ENCODE data around the gene CLDN19. TPM values are rescaled to one million over a fixed set of nuclear protein-coding genes. Genes with fewer than 3 reads are reported as not detected.

CLDN19 gene
- total RNA-seq, 1 experiment from 2014 or later: not detected

DNA sequence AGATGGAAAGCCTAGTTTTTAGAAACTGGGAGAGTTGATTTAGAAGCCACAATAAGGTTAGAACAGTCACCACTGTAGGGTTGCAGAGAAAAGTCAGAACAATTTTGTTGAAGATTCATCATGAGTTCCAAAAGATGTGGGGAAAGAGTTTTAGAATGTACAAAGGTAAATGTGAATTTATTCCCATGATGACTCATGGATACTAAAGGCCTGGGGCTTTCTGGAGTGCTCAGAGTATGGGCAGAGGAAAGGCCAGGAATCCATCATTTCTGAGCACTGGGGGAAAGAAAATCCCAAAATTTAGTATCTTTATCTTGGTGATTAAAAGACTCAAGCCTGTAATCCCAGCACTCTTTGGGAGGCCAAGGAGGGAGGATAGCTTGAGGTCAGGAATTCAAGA, 40.0 kb downstream of the CLDN19 start (continued):
- TF ChIP-seq ZFX (IDR thresholded peaks at IDR 0.05) (no peak), POLR2AphosphoS5 (IDR thresholded peaks at IDR 0.05; ENCODE audit: low read depth, low read length) (no peak), EGR1 (IDR thresholded peaks at IDR 0.05; ENCODE audit: low read depth) (no peak), ELF1 (IDR thresholded peaks at IDR 0.05; ENCODE audit: borderline replicate concordance, low read depth) (no peak)
- TF ChIP-seq, protein P1, sequence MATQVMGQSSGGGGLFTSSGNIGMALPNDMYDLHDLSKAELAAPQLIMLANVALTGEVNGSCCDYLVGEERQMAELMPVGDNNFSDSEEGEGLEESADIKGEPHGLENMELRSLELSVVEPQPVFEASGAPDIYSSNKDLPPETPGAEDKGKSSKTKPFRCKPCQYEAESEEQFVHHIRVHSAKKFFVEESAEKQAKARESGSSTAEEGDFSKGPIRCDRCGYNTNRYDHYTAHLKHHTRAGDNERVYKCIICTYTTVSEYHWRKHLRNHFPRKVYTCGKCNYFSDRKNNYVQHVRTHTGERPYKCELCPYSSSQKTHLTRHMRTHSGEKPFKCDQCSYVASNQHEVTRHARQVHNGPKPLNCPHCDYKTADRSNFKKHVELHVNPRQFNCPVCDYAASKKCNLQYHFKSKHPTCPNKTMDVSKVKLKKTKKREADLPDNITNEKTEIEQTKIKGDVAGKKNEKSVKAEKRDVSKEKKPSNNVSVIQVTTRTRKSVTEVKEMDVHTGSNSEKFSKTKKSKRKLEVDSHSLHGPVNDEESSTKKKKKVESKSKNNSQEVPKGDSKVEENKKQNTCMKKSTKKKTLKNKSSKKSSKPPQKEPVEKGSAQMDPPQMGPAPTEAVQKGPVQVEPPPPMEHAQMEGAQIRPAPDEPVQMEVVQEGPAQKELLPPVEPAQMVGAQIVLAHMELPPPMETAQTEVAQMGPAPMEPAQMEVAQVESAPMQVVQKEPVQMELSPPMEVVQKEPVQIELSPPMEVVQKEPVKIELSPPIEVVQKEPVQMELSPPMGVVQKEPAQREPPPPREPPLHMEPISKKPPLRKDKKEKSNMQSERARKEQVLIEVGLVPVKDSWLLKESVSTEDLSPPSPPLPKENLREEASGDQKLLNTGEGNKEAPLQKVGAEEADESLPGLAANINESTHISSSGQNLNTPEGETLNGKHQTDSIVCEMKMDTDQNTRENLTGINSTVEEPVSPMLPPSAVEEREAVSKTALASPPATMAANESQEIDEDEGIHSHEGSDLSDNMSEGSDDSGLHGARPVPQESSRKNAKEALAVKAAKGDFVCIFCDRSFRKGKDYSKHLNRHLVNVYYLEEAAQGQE (IDR thresholded peaks at IDR 0.05; ENCODE audit: low read depth): no peak

DNA sequence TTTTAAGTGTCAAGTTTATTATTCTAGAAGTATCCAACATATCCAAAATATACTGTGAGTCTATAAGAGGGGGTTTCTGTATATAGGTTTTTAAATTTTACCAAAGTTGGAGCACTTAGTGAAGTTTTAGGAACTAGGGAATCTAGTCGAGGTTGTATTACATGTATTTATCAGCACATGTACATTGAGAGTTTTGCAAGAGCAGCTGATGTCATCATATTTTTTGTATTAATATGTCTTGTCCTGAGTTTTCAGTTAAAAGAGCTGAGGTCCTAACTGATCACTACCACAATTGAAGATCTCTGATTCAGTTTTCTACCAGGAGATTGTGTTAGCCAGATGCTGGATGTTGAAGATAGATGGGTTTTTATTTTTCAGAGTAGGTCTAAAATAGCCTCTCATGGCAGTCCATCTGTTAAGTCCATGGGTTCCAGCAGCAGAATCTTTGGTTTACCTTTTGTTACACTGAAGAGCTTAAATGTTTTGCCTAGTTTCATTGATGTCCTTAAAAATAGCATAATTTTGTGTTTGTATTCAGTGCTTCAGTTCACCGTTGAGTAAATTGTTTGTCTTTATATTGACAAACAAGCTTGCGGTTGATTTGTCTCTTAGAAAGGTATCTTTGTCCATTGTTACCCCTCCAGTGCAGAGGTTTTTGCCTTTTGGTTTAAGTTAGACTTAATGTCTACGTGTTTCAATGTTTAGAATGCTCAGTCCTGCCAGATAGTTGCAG, 41.8 kb downstream of the CLDN19 start:
- H4K20me1 ChIP-seq (ENCODE audit: insufficient read depth): peaks cover 85% of the 10 kb centered on the region; the same call in 1 of the 2 replicates
- ATAC-seq (no peak), DNase-seq (ENCODE audit: low read depth, low spot score) (no peak)
- no peak overlapping the region for H3K4me2 ChIP-seq (ENCODE audit: low read length)
- H3K27me3 ChIP-seq (ENCODE audit: insufficient read depth, low read length): no peaks in the 10 kb centered on the region
- peaks cover 66 to 94% of the 10 kb centered on the region in 2 experiments for H3K36me3 ChIP-seq (ENCODE audit: control insufficient read depth in 1 of 2, insufficient read depth in 2 of 2, low read length in 2 of 2)
- ChIA-PET CTCF (no interaction called here), RAD21 (ENCODE audit: low non-redundant PET in 1 of 2, low total read pairs in 2 of 2, uncharacterized antibody in 2 of 2, unreplicated experiment in 2 of 2) (no interaction called here), POLR2A (no interaction called here)
- intact Hi-C loops (cut with micrococcal nuclease): no loop called here
- H3K9me3 ChIP-seq (ENCODE audit: control insufficient read depth in 1 of 2, insufficient read depth in 1 of 2, low read depth in 1 of 2, low read length in 2 of 2): no peaks in the 10 kb centered on the region
- no peaks in the 10 kb centered on the region for H3K4me1 ChIP-seq (ENCODE audit: control insufficient read depth in 1 of 2, insufficient read depth in 2 of 2, low read length in 2 of 2)
- H3K9me2 ChIP-seq (ENCODE audit: insufficient read depth): no peaks in the 10 kb centered on the region
- no TSS peak for BruUV-seq (replicated peaks)
- no peak overlapping the region for H3K27ac ChIP-seq (ENCODE audit: low read depth, low read length)
- TF ChIP-seq FOSL1 (IDR thresholded peaks at IDR 0.05; ENCODE audit: low read depth): no peak
- TF ChIP-seq EZH2phosphoT487 (IDR thresholded peaks at IDR 0.05; ENCODE audit: borderline replicate concordance): no peak
- no peak for TF ChIP-seq RAD21 (IDR thresholded peaks at IDR 0.05; ENCODE audit: low read depth)
- no peak for TF ChIP-seq TCF7L2 (IDR thresholded peaks at IDR 0.05; ENCODE audit: borderline replicate concordance, extremely low read depth, insufficient read depth, insufficient read length)
- TF ChIP-seq EGR1 (IDR thresholded peaks at IDR 0.05; ENCODE audit: low read depth): no peak
- TF ChIP-seq, protein P2, sequence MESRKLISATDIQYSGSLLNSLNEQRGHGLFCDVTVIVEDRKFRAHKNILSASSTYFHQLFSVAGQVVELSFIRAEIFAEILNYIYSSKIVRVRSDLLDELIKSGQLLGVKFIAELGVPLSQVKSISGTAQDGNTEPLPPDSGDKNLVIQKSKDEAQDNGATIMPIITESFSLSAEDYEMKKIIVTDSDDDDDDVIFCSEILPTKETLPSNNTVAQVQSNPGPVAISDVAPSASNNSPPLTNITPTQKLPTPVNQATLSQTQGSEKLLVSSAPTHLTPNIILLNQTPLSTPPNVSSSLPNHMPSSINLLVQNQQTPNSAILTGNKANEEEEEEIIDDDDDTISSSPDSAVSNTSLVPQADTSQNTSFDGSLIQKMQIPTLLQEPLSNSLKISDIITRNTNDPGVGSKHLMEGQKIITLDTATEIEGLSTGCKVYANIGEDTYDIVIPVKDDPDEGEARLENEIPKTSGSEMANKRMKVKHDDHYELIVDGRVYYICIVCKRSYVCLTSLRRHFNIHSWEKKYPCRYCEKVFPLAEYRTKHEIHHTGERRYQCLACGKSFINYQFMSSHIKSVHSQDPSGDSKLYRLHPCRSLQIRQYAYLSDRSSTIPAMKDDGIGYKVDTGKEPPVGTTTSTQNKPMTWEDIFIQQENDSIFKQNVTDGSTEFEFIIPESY (IDR thresholded peaks at IDR 0.05; ENCODE audit: extremely low read depth, insufficient replicate concordance, low read length): no peak
- no peak for TF ChIP-seq CBX3 (IDR thresholded peaks at IDR 0.05; ENCODE audit: low read depth)
- TF ChIP-seq ZNF274 (IDR thresholded peaks at IDR 0.05; ENCODE audit: low read depth, low read length): no peak
- TF ChIP-seq SRF (IDR thresholded peaks at IDR 0.05; ENCODE audit: low read depth): no peak
- TF ChIP-seq ELF1 (IDR thresholded peaks at IDR 0.05; ENCODE audit: borderline replicate concordance, low read depth): no peak
- no peak for TF ChIP-seq JUND (IDR thresholded peaks at IDR 0.05)
- TF ChIP-seq, protein P3, sequence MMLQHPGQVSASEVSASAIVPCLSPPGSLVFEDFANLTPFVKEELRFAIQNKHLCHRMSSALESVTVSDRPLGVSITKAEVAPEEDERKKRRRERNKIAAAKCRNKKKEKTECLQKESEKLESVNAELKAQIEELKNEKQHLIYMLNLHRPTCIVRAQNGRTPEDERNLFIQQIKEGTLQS (IDR thresholded peaks at IDR 0.05): no peak
- no peak for TF ChIP-seq ZFX (IDR thresholded peaks at IDR 0.05)
- TF ChIP-seq SIN3A (IDR thresholded peaks at IDR 0.05; ENCODE audit: low read depth): no peak
- no peak for TF ChIP-seq POLR2AphosphoS5 (IDR thresholded peaks at IDR 0.05; ENCODE audit: low read depth, low read length)
- no peak for TF ChIP-seq SP1 (IDR thresholded peaks at IDR 0.05; ENCODE audit: low read depth)
- no peak overlapping the region for H2AFZ ChIP-seq (ENCODE audit: low read depth, low read length, poor library complexity, severe bottlenecking)
- H3K4me3 ChIP-seq (replicated peaks in 1 of 2; ENCODE audit: low read depth in 1 of 2, low read length in 2 of 2): no peak overlapping the region
- H3K79me2 ChIP-seq (ENCODE audit: insufficient read depth, low read length): peaks cover 98% of the 10 kb centered on the region
- no peak overlapping the region for H3K9ac ChIP-seq (ENCODE audit: low read length)
